Vagina (tissue), 2 donors: Measurements from ENCODE around the gene RNF8. TPM values are rescaled to one million over a fixed set of nuclear protein-coding genes. Genes with fewer than 3 reads are reported as not detected.
"Not testable (repeated sequence)": the region's sequence is repeated elsewhere in the genome, so short reads cannot be mapped to it uniquely, and the experiment has no call there.

ENCODE experiments used
- DNase-seq, 2 donors: peaks; one replicate each; pipeline ENCODE4 v3.0.0-alpha.2; 2017; ENCODE audit errors: extremely low spot score in 2 of 2
- H3K27ac ChIP-seq: fragments of 200-600 bp; sonication (generic); one replicate; pipeline ENCODE4 v1.5.1; 2019
- H3K27me3 ChIP-seq: fragments of 200-600 bp; sonication (generic); one replicate; pipeline ENCODE4 v1.5.1; 2019
- H3K36me3 ChIP-seq, 2 donors: fragments of 200-600 bp; sonication (generic); one replicate each; pipeline ENCODE4 v1.5.1; 2017 to 2019
- H3K4me1 ChIP-seq: fragments of 200-600 bp; sonication (generic); one replicate; pipeline ENCODE4 v1.5.1; 2019
- H3K4me3 ChIP-seq, 2 donors: fragments of 200-600 bp; sonication (generic); 1 replicate in 1 of 2; 2 replicates in 1 of 2; pipeline ENCODE4 v1.5.1; 2016 to 2019
- H3K9me3 ChIP-seq: fragments of 200-600 bp; sonication (generic); one replicate; pipeline ENCODE4 v1.5.1; 2019
- POLR2A ChIP-seq, 2 donors: fragments of 450-650 bp; IDR thresholded peaks; one replicate each; pipeline ENCODE4 v1.6.1; 2017; ENCODE audit warnings: antibody characterized with exemption in 2 of 2, mild to moderate bottlenecking in 2 of 2, moderate library complexity in 2 of 2
- POLR2AphosphoS5 ChIP-seq, 2 donors: sonication (generic); formaldehyde crosslinking; IDR thresholded peaks; one replicate each; pipeline ENCODE4 v1.9.0; 2017; ENCODE audit warnings: antibody characterized with exemption in 2 of 2, mild to moderate bottlenecking in 2 of 2, low read depth in 1 of 2; ENCODE audit not compliant: insufficient read depth in 1 of 2
- intact Hi-C: fragments of 100-400 bp; cut with DNase I; formaldehyde crosslinking; loops from one replicate; pipeline ENCODE4 v1.15.1; 2023
- total RNA-seq: library from RNA; depleted of rRNA; stranded (reverse); fragments of >200 nt; gene quantifications from one replicate; pipeline ENCODE4 v1.2.3, GENCODE V29; 2016
- TF ChIP-seq, protein P1 (sequence below), 3 experiments: fragments of 450-650 bp in 2 of 3; fragments of 200-600 bp in 1 of 3; sonication (generic) in 1 of 3; IDR thresholded peaks; one replicate each; pipeline ENCODE4 v1.5.1; 2017 to 2019; ENCODE audit warnings: antibody characterized with exemption in 3 of 3, mild to moderate bottlenecking in 2 of 3, moderate library complexity in 2 of 3

RNF8 gene, protein sequence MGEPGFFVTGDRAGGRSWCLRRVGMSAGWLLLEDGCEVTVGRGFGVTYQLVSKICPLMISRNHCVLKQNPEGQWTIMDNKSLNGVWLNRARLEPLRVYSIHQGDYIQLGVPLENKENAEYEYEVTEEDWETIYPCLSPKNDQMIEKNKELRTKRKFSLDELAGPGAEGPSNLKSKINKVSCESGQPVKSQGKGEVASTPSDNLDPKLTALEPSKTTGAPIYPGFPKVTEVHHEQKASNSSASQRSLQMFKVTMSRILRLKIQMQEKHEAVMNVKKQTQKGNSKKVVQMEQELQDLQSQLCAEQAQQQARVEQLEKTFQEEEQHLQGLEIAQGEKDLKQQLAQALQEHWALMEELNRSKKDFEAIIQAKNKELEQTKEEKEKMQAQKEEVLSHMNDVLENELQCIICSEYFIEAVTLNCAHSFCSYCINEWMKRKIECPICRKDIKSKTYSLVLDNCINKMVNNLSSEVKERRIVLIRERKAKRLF
- 15.0 TPM for total RNA-seq

DNA sequence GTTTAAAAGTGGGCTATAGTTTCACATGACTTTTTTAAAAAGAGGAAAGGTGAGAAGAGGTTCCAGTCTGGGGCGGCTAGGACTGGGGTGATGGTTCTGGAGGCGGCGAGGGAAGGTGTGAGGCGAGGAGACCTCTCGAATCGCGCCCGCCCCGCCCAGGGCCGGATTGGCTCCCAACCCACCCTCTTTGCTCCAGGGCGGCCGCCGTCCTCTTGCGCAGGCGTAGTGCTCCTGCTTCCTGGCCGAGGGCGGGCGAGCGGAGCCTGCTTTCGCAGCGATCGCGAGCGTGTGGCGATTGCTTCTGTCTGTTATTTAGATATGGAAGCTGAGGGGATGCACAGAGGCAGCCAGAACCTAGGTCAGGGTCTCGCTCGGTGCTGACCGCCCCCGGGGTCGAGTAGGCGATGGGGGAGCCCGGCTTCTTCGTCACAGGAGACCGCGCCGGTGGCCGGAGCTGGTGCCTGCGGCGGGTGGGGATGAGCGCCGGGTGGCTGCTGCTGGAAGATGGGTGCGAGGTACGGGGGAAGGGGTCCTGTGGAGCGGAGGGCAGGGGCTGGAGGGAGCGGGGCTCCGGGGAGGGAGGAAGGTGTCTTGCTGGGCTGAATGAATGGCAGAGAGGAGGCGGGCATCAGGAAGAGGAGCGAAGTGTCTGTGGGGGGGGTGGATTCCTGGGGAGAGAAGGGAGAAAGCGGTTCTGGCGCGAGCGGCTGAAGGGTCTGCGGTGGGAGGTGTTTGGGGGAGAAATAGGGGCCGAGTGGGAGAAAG, at the start of gene RNF8:
Gene RNF8, plus strand, starts transcription at position 223 of the 765 bp plus-strand sequence. Its CDS starts 182 bp downstream, at position 405.
- H3K4me3 ChIP-seq: peak within 1 kb of the TSS; percentile 93 to 98
- no peaks in the 10 kb centered on the region for H3K9me3 ChIP-seq
- intact Hi-C loops: no loop called here
- peaks cover 25% of the 10 kb centered on the region for H3K4me1 ChIP-seq
- H3K36me3 ChIP-seq: no peaks in the 10 kb centered on the region
- peak within 1 kb of the TSS; percentile 81 for H3K27ac ChIP-seq
- peak; percentile 79 to 80 for TF ChIP-seq POLR2AphosphoS5 (IDR thresholded peaks at IDR 0.05; ENCODE audit: insufficient read depth in 1 of 2, low read depth in 1 of 2)
- TF ChIP-seq POLR2A (IDR thresholded peaks at IDR 0.05): peak in 1 of 2 donors; percentile 17
- TF ChIP-seq, protein P1, sequence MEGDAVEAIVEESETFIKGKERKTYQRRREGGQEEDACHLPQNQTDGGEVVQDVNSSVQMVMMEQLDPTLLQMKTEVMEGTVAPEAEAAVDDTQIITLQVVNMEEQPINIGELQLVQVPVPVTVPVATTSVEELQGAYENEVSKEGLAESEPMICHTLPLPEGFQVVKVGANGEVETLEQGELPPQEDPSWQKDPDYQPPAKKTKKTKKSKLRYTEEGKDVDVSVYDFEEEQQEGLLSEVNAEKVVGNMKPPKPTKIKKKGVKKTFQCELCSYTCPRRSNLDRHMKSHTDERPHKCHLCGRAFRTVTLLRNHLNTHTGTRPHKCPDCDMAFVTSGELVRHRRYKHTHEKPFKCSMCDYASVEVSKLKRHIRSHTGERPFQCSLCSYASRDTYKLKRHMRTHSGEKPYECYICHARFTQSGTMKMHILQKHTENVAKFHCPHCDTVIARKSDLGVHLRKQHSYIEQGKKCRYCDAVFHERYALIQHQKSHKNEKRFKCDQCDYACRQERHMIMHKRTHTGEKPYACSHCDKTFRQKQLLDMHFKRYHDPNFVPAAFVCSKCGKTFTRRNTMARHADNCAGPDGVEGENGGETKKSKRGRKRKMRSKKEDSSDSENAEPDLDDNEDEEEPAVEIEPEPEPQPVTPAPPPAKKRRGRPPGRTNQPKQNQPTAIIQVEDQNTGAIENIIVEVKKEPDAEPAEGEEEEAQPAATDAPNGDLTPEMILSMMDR (IDR thresholded peaks at IDR 0.05): no peak
- no peaks in the 10 kb centered on the region for H3K27me3 ChIP-seq
- no peak for DNase-seq

DNA sequence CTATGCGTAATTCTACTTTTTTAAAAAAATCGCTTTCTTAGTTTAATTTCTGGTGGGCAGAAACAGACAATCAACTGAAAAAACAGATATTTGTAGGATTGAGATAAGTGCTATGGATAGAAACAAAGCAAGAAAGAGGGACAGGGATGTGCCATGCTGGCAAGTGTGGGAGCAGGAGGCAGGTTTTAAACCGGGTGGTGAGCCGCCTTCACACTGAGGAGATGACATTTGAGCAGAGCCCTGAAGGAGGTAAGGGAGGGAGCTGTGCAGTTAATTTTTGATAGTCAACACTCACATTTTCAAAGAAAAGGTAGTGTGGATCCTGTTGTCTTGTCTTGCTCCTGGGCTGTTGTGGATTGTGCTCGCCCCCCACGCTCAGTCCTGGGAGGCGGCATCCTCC, 49.0 kb upstream of the RNF8 start:
- H3K27ac ChIP-seq: no peak overlapping the region
- H3K4me1 ChIP-seq: peaks cover 16% of the 10 kb centered on the region
- TF ChIP-seq POLR2AphosphoS5 (IDR thresholded peaks at IDR 0.05; ENCODE audit: insufficient read depth in 1 of 2, low read depth in 1 of 2) (no peak), POLR2A (IDR thresholded peaks at IDR 0.05) (no peak)
- TF ChIP-seq, protein P1 (IDR thresholded peaks at IDR 0.05): no peak
- H3K36me3 ChIP-seq: peaks cover 0 to 13% of the 10 kb centered on the region in 2 donors
- no peaks in the 10 kb centered on the region for H3K9me3 ChIP-seq
- H3K4me3 ChIP-seq: no peak overlapping the region
- H3K27me3 ChIP-seq: no peaks in the 10 kb centered on the region
- DNase-seq: no peak
- intact Hi-C loops: no loop called here

DNA sequence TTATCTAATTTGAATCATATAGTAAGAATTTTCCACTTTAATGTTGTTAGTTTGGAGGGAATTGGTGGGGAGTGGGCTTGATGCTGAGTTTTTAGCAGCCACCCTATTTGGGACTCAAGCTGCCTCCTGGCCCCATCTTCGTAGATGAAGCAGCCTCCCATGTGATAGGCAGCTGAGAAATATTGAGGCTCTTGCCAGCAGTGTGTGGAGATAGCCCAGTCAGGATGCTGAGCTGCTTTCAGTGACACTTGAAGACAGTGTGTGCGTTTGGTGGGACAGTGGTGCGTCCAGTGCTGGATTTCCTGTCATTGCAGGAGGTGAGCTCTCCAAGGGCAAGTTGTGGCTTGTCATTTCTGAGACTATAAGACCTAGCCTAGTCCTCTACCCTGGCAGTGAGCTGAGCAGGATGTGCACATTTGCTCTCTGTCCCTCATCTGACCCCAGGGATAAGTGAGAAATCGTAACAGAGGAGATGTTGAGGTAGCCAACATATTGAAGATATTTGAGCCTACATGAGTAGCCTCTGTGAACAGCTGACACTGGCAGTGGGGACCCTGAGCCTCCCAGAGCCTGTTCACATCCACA, 47.9 kb upstream of the RNF8 start:
- no peak overlapping the region for H3K27ac ChIP-seq
- no peaks in the 10 kb centered on the region for H3K27me3 ChIP-seq
- peaks cover 16% of the 10 kb centered on the region for H3K4me1 ChIP-seq
- DNase-seq: no peak
- H3K9me3 ChIP-seq: no peaks in the 10 kb centered on the region
- H3K4me3 ChIP-seq: no peak overlapping the region
- TF ChIP-seq POLR2A (IDR thresholded peaks at IDR 0.05): no peak
- TF ChIP-seq POLR2AphosphoS5 (IDR thresholded peaks at IDR 0.05; ENCODE audit: insufficient read depth in 1 of 2, low read depth in 1 of 2): no peak
- TF ChIP-seq, protein P1 (IDR thresholded peaks at IDR 0.05): no peak
- intact Hi-C loops: no loop called here
- peaks cover 0 to 13% of the 10 kb centered on the region in 2 donors for H3K36me3 ChIP-seq

DNA sequence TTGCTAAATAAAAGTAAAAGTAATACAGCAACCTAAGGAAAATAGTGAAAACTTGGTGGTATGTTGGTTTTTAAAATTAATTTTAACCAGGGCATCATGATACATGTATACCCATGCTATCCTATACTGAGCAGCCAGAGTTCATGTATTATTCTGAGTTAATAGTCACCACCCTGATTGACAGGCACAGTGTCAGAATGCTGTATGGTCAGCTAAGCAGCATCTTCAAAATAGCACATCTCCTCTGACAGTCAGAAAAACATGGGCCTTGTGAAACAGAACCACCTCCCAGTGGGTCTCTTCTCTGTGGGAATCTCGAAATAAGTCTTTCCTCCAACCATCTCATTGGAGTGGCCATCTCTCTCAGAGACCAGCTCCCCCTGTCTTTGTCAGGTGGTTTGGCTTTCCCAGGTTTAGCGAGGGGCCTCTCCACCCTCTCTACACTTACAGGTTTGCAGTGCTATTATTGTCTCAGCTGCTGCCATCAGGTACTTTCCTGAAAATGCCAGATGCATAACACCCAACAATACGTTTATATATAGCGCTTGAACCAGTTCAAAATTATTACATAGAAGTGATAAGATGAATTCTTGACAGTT, 47.1 kb upstream of the RNF8 start:
- TF ChIP-seq, protein P1 (IDR thresholded peaks at IDR 0.05): no peak
- TF ChIP-seq POLR2A (IDR thresholded peaks at IDR 0.05): no peak
- no peak for TF ChIP-seq POLR2AphosphoS5 (IDR thresholded peaks at IDR 0.05; ENCODE audit: insufficient read depth in 1 of 2, low read depth in 1 of 2)
- Histone ChIP-seq H3K4me3 (no peak overlapping the region), H3K27ac (no peak overlapping the region), H3K27me3 (no peaks in the 10 kb centered on the region), H3K4me1 (peaks cover 16% of the 10 kb centered on the region), H3K9me3 (no peaks in the 10 kb centered on the region), H3K36me3 (peaks cover 0 to 11% of the 10 kb centered on the region in 2 donors)
- no peak for DNase-seq
- intact Hi-C loops: no loop called here

DNA sequence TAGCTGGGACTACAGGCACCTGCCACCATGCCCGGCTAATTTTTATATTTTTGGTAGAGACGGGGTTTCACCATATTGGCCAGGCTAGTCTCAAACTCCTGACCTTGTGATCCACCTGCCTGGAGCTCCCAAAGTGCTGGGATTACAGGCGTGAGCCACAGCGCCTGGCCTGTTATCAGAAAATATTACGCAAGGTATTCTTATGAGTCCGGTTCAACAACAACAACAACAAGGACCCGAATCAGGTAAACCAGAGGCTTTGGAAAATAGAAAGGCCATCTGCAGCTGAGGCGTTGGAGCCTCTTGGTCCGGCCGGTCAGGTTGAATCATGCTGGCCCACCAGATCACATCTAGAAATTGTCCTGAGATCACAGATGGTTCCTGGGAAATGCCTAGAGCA, 46.3 kb upstream of the RNF8 start:
- intact Hi-C loops, H3K27me3 ChIP-seq, H3K4me3 ChIP-seq, H3K9me3 ChIP-seq, DNase-seq, H3K36me3 ChIP-seq: not testable (repeated sequence)
- Histone ChIP-seq H3K4me1 (peaks cover 16% of the 10 kb centered on the region), H3K27ac (peak overlapping the region; percentile 24)
